ENCODE measurements around the gene SGTB. TPM values are rescaled to one million over a fixed set of nuclear protein-coding genes. Genes with fewer than 3 reads are reported as not detected.
"Not testable (repeated sequence)": the region's sequence is repeated elsewhere in the genome, so short reads cannot be mapped to it uniquely, and the experiment has no call there.

The SGTB gene
- total RNA-seq, 1 donor: 21.4 TPM

GRCh38 chr5:65695896-65696295, 26.0 kb downstream of the SGTB start:
- Histone ChIP-seq H2AFZ (ENCODE audit: low read length) (no peak overlapping the region), H3K4me3 (ENCODE audit: insufficient read depth, low read length) (no peak overlapping the region), H3K79me2 (ENCODE audit: insufficient read depth, low read length) (no peaks in the 10 kb centered on the region), H3K36me3 (ENCODE audit: insufficient read depth, low read length) (peaks cover 6% of the 10 kb centered on the region), H3K9me3 (ENCODE audit: low read depth, low read length) (no peaks in the 10 kb centered on the region), H3K27ac (ENCODE audit: low read depth, low read length) (no peak overlapping the region), H3K4me1 (ENCODE audit: insufficient read depth, low read length) (peaks cover 9% of the 10 kb centered on the region), H3K27me3 (ENCODE audit: insufficient read depth, low read length) (no peaks in the 10 kb centered on the region), H3K4me2 (ENCODE audit: insufficient read depth, low read length) (no peak overlapping the region), H4K20me1 (ENCODE audit: insufficient read depth, low read length) (no peaks in the 10 kb centered on the region)
- TF ChIP-seq CTCF (IDR thresholded peaks at IDR 0.05; ENCODE audit: extremely low read depth, low read depth, low read length): no peak
- no peak for DNase-seq (ENCODE audit: insufficient read length, low spot score, missing footprints)

- DNase-seq (ENCODE audit: insufficient read length, low spot score, missing footprints): no peak
- Histone ChIP-seq H3K27ac (ENCODE audit: low read depth, low read length) (no peak overlapping the region), H4K20me1 (ENCODE audit: insufficient read depth, low read length) (no peaks in the 10 kb centered on the region)
Observed at GRCh38 chr5:65695162-65695755, 26.6 kb downstream of the SGTB start.

GRCh38 chr5:65693121-65693520, 28.8 kb downstream of the SGTB start:
- H3K4me3 ChIP-seq (ENCODE audit: insufficient read depth, low read length): no peak overlapping the region

More at GRCh38 chr5:65695162-65695755, 26.6 kb downstream of the SGTB start:
- H3K36me3 ChIP-seq (ENCODE audit: insufficient read depth, low read length): peaks cover 7% of the 10 kb centered on the region
- H3K27me3 ChIP-seq (ENCODE audit: insufficient read depth, low read length): no peaks in the 10 kb centered on the region
- H3K9me3 ChIP-seq (ENCODE audit: low read depth, low read length): no peaks in the 10 kb centered on the region
- H3K4me3 ChIP-seq (ENCODE audit: insufficient read depth, low read length): no peak overlapping the region
- no peaks in the 10 kb centered on the region for H3K79me2 ChIP-seq (ENCODE audit: insufficient read depth, low read length)
- peaks cover 9% of the 10 kb centered on the region for H3K4me1 ChIP-seq (ENCODE audit: insufficient read depth, low read length)
- no peak for TF ChIP-seq CTCF (IDR thresholded peaks at IDR 0.05; ENCODE audit: extremely low read depth, low read depth, low read length)
- H2AFZ ChIP-seq (ENCODE audit: low read length): no peak overlapping the region
- no peak overlapping the region for H3K4me2 ChIP-seq (ENCODE audit: insufficient read depth, low read length)

GRCh38 chr5:65682148-65682547, 39.8 kb downstream of the SGTB start:
- DNase-seq (ENCODE audit: insufficient read length, low spot score, missing footprints): no peak
- Histone ChIP-seq H3K4me1 (ENCODE audit: insufficient read depth, low read length) (no peaks in the 10 kb centered on the region), H4K20me1 (ENCODE audit: insufficient read depth, low read length) (no peaks in the 10 kb centered on the region), H3K4me2 (ENCODE audit: insufficient read depth, low read length) (no peak overlapping the region), H3K27ac (ENCODE audit: low read depth, low read length) (no peak overlapping the region), H2AFZ (ENCODE audit: low read length) (no peak overlapping the region), H3K79me2 (ENCODE audit: insufficient read depth, low read length) (no peaks in the 10 kb centered on the region), H3K27me3 (ENCODE audit: insufficient read depth, low read length) (no peaks in the 10 kb centered on the region), H3K9me3 (ENCODE audit: low read depth, low read length) (no peaks in the 10 kb centered on the region), H3K36me3 (ENCODE audit: insufficient read depth, low read length) (peaks cover 18% of the 10 kb centered on the region), H3K4me3 (ENCODE audit: insufficient read depth, low read length) (no peak overlapping the region)
- no peak for TF ChIP-seq CTCF (IDR thresholded peaks at IDR 0.05; ENCODE audit: extremely low read depth, low read depth, low read length)

More at GRCh38 chr5:65693121-65693520, 28.8 kb downstream of the SGTB start:
- no peak overlapping the region for H3K27ac ChIP-seq (ENCODE audit: low read depth, low read length)
- H3K27me3 ChIP-seq (ENCODE audit: insufficient read depth, low read length): no peaks in the 10 kb centered on the region
- no peaks in the 10 kb centered on the region for H3K9me3 ChIP-seq (ENCODE audit: low read depth, low read length)
- no peak overlapping the region for H2AFZ ChIP-seq (ENCODE audit: low read length)
- no peaks in the 10 kb centered on the region for H4K20me1 ChIP-seq (ENCODE audit: insufficient read depth, low read length)
- H3K79me2 ChIP-seq (ENCODE audit: insufficient read depth, low read length): no peaks in the 10 kb centered on the region
- no peak overlapping the region for H3K4me2 ChIP-seq (ENCODE audit: insufficient read depth, low read length)
- no peak for DNase-seq (ENCODE audit: insufficient read length, low spot score, missing footprints)
- no peak for TF ChIP-seq CTCF (IDR thresholded peaks at IDR 0.05; ENCODE audit: extremely low read depth, low read depth, low read length)
- peaks cover 6% of the 10 kb centered on the region for H3K36me3 ChIP-seq (ENCODE audit: insufficient read depth, low read length)
- H3K4me1 ChIP-seq (ENCODE audit: insufficient read depth, low read length): peaks cover 9% of the 10 kb centered on the region

GRCh38 chr5:65676056-65676455, 45.9 kb downstream of the SGTB start:
- not testable (repeated sequence) for H4K20me1 ChIP-seq (ENCODE audit: insufficient read depth, low read length); H3K27ac ChIP-seq (ENCODE audit: low read depth, low read length); H2AFZ ChIP-seq (ENCODE audit: low read length); H3K4me1 ChIP-seq (ENCODE audit: insufficient read depth, low read length); H3K4me3 ChIP-seq (ENCODE audit: insufficient read depth, low read length); H3K79me2 ChIP-seq (ENCODE audit: insufficient read depth, low read length); H3K9me3 ChIP-seq (ENCODE audit: low read depth, low read length); H3K4me2 ChIP-seq (ENCODE audit: insufficient read depth, low read length); H3K27me3 ChIP-seq (ENCODE audit: insufficient read depth, low read length); DNase-seq (ENCODE audit: insufficient read length, low spot score, missing footprints)
- H3K36me3 ChIP-seq (ENCODE audit: insufficient read depth, low read length): peaks cover 12% of the 10 kb centered on the region
